Midbrain (tissue), 1 donor: Measurements from ENCODE around the gene RAB8A.

Source experiments
- DNase-seq: peaks from one replicate; lab custom pipeline; 2025; lab: John Stamatoyannopoulos, UW

Gene RAB8A

GRCh38 chr19:16180611-16181010, 68.9 kb downstream of the RAB8A start:
- DNase-seq, result no peak
